NCI-H2227 (cell line): ENCODE measurements around the gene DPF3.

Source experiments
- DNase-seq: peaks from one replicate; lab custom pipeline; 2025; ENCODE audit not compliant: unreplicated experiment; lab: John Stamatoyannopoulos, UW

The DPF3 gene

DNA sequence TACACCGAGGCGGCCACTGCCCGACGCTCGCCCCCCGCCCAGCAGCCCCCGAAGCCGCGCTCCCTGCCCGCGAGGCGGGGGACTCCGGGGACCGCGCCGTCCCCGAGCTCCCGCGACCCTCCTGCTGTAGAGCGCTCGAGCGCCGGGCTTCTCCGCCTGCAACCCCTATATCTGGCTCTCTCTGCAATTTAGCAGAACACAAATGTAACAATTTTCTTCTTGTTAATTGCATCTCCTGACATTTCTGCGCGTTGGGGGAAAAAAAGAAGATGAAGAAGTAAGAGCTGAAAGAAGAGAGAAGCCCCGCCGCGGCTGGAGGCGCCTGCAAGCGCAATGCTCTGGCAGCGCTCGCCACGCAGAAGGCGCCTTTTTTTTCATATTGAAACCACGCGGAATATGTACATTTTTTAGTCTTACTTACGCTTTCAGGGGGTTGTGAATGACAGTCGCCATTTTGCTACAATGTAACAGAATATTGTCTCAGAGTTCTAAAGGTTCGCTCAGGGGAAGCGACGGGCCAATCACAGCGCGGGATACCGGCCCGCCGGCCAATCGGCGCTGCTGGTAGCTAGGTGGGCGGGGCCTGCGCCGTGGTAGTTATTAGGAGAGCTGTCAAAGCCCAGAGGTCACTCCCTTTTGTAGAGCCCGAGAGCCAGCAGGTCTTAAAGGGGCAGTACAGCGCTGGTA, at the start of gene DPF3:
DPF3 (minus strand) TSS at position 466 of the 687 bp plus-strand sequence; CDS start at position 453, 13 bp downstream.
- DNase-seq = peak; percentile 90

DNA sequence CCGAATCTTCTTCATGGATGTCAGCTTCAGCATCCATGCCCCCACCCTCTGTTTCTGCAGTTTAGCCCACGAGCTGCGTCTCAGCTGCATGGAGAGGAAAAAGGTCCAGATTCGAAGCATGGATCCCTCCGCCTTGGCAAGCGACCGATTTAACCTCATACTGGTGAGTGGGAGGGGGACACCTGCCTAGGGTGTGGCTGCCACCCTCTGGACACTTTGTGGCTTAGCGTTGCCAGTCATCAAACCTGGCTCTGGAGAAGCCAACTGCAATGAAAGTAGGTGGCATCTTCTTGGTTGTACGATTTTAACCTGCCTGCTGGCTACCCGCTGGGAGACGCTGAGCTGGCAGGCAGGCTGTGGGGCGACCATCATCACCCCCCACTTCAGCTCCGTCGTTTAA, 49.0 kb upstream of the DPF3 start:
- no peak for DNase-seq

DNA sequence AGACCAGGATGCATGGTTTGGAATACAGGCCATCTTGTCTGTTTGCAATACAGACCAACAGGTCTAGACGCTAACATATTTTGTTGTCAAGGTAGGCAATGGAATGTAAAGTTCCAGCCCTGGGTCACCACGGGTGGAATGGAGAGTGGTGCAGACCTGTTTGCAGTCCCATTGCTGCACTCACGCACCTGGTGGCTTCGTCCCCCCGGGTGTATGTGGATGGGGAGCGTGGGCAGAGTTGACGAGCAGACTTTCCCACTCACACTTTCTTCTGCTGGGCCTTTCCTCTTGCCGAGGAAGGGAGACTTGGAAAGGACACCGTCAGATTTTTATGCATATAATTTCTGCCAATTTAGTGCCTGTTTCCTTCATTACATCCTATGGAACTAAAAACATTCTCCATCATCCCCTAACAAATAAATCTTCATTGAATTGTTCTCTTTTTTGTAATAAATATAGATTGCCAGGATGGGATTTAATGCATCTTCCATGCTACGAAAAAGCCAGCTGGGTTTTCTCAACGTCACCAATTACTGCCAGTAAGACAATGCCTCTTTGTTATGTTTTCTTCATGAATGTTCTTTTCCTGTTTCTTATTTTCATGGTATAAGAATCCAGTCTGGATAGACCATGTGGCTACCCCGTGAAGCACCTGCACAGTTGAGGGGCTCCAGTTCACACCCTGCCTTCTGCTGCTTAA, 47.5 kb upstream of the DPF3 start:
- DNase-seq = no peak

DNA sequence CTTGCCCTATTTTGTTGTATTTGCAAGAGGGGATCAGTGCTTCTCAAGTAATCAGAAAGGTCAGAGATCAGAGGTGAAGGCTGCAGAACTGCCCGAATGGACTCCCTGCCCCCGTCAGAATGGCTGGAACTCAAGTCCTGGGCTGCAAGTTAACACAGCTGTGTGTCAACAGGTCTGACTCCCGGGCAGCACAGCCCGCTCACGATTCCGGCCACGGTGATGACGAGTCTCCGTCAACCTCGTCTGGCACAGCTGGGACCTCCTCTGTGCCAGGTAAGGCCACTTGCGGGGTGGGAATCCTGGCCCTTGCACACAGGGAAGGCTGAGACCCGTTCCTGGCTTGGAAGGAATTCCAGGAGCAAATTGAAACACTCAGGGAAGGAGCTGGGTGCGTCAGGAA, 45.7 kb upstream of the DPF3 start:
- DNase-seq = no peak

DNA sequence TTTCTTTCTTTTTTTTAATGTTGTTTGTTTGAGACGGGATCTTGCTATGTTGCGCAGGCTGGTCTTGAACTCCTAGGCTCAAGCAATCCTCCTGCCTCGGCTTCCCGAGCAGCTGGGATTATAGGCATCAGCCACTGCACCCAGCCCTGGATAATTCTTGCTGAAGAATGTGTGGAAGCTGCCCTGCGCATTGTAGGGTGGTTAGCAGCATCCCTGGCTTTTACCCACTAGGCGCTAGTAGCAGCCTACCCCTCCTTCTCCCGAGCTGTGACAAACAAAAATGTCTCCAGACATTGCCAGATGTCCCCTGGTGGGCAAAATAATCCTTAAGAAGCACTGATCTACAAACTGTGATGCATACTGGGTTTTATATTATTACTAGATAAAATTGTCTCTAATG, 39.0 kb upstream of the DPF3 start:
- no peak for DNase-seq

DNA sequence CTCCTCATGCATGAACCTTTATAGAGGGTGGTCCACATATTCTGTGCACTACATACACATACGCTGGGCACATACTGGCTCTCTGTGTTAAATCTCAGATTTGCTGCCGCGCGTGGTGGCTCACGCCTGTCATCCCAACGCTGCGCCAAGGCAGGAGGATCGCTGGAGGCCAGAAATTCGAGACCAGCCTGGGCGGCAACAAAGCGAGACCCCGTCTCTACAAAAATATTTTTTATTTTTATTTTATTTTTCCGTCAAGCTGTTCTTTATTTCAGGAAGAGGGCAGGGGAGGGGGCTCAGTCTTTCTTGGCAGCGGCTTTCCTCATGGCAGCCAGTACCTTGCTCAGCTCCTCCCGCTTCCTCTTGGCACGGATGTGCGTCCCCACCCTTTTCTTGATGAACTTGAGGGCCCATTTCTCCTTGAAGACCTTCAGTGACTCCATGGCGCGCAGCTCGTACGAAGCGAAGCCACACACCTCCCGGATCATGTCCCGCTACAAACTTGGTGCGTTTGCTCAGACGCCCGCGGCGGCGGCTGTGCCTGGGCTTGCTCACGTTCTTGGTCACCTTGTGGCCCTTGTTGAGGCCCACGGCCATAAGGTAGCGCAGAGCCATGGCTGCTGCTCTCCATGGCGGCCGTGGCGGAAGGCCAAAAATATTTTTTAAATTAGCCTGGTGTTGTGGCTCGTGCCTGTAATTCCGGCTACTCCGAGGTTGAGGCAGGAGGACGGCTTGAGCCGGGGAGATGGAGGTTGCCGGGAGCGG, 35.6 kb upstream of the DPF3 start:
- DNase-seq = no peak

DNA sequence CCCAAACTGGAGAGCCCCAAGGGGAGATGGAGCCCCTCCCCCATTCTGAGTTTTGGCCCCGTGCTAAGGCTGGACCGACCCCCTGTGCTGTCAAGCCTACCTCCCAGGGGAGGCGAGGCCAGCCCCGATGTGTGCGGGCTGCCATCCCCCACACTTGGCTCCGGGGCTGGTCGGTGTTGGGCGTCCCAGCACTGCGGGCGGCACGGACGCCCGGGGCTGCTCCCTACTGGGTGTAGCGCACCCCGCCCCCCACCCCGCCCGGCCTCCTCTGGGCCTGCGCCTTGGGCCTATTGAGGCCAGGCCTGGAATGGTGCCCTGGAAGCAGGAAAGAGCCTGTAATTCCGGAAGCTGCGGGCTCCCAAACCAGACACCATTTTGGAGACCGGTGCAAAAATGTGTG, 35.0 kb upstream of the DPF3 start:
- no peak for DNase-seq

DNA sequence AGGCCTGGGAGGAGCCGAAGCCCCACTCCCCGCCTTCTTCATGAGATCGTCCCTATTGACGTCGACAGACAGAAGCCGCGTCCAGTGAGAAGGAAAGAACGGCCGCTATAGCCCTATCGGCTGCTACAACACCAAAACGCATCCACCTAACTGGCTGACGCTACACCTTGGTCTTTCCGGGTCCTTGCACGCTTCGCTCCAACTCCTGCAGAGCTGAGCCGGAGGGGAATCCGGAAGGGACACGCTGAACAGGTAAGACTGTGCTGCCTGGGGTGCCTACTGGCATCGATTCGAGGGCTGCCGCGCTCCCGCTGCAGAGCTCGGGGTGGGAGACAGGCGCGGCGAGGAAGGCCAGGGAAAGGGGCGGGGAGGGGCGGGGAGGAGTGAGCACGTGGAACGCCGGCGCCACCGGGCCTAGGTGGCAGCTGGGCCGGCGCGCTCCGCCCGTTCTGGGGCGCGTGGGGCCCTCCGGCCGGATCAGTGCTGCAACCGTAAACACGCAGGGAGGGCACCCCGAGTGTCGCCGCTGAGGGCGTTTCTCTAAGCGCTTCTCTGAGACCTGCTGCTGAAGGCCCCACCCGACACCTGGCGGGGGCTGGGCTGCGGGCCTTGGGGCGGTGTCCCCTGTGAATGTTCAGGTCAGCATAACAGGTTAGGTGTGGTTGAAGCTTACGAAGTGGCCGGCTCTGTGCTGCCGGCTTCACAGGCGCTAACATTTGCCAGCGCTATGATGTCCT, 32.6 kb upstream of the DPF3 start, which contains the start of gene DCAF4:
DCAF4 (plus strand) TSS at position 173 of the 737 bp plus-strand sequence. CDS start 11,515 bp downstream, outside the sequence.
- DNase-seq = peak; percentile 97

DNA sequence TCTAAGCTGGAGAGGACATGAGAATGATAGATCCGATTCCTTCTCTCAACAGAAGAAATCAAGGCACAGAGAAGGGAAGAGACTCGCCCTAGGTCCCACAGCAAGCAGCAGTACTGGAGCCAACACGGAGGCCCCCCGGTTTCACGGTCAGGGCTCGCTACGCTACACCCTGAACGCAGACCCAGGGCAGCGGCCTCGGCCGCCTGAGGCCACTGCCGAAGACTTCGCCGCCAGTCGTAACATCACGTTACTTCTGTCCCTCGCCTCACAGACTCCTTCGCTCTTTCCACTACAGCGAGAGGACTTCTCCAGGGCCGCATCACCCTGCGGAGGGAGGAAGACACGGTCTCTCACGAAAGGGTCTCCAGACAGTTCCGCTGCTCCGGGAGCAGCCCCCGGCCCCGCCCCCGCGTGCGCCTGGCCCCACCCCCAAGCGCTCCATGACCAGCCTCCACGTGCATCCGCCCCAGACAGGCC, 32.0 kb upstream of the DPF3 start:
- no peak for DNase-seq

DNA sequence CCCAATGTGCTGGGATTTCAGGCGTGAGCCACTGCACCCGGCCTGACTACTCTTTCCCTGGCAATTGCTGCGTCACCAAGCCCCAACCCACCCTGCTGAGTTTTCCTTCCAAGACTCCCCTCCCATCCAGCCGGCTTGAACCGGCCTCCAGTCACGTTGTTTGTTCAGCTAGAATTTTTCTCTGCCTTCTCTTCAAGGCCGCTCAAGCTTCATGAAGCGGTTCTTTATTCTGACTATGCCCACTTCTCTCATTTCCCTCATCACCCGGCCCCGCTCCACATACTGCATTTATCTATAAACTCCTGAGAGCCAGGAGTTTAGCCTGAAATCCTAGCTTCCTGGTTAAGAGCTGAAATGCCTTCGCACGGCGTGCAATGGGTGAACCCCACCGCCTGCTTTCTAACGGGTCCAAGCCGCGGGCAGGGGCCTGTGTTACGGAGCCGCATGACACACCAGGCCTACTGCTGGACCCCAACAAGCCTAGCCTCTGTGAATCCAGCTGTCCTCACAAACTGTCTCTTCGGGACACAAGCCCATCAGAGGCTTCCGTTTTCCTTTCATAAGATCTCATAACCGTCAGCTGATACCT, 31.4 kb upstream of the DPF3 start:
- no peak for DNase-seq

DNA sequence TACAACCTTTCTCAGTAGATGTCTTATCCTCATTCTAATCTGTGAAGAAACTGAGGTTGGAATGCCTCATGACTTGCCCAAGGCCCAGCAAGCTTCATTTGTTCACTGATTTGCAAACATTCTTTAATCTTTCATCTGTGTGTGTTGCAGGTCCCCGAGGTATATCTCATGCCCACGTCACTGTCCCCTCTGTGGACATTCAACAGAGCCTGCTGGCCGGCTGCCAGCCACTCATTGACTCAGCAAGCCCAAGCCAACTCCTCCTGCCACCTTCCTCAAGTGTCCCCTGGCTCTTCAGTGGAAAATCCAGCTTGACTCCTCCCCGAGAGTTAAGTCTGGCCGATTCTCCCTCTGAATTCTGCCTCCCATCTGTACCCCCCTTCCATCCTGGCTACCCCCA, 30.4 kb upstream of the DPF3 start:
- DNase-seq = no peak

DNA sequence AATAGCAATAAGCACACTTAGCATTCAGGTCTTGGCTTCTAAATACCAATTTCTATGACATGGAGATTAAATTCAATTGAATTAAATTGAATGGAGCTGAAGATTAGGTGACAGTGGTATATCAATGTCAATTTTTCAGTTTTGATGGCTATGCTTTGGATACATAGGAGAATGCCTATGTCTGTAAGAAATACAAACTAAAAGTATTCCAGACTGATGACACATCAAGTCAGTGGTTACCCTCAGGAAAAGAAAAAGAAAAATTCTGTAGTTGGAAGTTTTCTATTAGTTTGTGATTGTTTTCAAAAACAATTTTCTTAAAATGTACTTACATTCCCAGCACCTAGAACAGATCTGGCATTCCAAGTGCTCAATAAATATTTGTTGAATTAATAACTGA, 27.5 kb upstream of the DPF3 start:
- DNase-seq = no peak

DNA sequence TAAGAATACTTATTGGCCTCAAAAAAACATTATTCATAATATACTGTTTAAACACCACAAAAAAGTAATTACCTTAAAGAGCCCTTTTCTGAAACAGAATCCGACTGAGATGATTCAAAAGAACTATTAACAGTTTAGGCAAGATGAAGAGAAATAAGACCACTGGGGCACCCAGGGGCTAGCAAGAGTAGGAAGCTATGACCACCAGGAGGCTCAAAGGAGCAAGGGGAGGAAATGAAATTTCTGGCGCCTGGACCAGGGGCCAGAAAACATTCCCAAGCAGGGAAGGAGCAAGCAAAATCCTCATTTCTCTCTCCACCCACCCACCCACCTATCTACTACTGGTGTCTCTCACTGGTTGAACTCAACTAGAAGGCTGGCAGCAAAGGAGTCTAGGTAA, 26.1 kb upstream of the DPF3 start:
- no peak for DNase-seq

DNA sequence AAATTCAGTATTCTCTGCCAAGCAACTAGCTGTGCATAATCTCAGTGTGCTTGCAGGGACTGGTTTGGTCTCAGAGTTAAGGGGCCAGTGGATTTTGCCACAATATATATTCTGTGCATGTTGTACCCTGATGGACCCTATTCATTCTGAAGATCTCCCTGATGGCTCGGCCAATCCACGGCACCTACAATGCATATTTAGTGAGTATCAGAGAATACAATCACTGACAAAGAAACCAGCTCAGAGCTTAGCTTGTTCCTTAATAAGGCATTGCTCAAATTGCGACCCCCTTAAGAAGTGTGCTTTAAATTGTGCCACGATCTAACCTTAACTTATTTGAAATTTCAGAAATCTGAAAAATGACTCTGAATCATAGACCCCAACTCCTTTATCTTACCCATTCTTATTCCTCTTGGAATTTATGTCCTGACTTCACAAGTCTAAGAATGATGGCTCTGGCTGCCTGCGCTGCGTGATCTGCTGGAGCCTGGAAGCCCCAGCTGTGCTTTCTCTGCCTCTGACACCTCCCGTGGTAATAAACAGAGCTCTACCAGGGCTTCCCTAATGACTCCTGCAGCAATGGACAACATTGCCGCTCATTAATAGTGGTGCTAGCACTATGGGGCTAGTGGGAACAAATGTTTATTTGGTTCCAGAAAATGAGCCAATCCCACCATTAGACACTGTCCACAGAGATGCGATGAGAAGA, 23.3 kb upstream of the DPF3 start:
- DNase-seq = peak; percentile 8

DNA sequence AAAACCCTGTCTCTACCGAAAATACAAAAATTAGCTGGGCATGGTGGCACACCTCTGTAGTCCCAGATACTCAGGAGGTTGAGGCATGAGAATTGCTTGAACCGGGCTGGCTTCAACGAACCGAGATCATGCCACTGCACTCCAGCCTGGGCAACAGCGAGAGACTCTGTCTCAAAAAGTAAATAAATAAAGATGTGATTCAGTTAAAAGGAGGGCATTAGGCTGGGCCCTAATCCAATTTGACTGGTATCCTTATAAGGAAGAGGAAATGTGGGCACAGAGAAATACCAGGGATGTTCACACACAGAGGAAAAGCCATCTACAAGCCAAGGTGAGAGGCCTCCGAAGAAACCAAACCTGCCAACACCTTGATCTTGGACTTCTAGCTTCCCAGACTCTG, 22.3 kb upstream of the DPF3 start:
- no peak for DNase-seq

DNA sequence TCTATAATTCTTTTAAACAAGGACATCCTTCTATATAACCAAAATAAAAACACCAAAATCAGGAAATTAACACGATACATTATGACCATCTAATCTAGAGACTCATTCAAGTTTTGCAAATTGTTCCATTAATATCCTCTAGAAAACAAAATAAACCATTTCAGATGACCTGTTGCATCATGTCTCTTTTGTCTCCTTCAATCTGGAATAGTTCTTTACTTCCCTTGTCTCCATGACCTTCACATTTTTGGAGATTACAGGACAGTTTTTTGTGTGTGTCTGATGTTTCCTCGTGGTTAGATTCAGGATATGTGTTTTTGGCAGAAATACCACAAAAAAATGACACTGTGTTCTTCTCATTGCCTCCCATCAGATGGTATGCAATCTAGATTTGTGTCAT, 19.9 kb upstream of the DPF3 start:
- DNase-seq = no peak

DNA sequence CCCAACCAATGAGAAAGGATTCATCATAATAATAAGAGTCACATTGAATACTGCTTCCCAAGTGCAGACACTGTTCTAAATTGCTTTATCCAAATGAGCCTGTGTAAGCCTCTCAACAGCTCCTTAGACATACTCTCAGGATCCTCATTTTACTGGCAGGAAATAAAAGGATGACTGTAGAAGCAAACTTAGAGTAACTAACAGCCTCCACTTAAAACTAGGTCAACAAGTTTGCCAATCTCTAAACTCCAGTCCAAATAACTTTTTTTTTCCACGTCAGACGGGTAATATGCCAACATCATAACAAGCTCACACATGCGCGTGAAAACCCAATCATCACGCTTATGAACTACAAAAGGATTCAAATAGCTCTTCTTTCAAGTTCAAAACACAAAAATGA, 15.3 kb upstream of the DPF3 start:
- DNase-seq = no peak

DNA sequence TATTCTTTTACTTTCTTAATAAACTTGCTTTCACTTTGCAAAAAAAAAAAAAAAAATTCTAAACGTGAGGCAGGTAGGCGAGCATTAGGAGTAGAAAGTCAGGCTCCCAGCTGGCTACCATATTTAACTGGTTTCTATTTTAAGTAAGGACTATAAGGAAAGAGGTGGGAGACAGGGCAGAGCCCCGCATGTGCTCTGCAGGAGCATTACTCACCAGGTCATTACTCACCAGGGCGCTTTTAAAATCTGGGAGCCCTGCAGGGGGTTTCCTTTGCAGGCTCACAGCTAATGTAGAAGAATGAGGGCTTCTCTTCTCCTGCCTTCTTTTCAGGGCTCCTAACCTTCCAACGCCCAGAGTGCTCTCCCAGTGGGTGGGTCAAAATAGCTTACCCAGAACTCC, 14.0 kb upstream of the DPF3 start:
- DNase-seq = no peak

DNA sequence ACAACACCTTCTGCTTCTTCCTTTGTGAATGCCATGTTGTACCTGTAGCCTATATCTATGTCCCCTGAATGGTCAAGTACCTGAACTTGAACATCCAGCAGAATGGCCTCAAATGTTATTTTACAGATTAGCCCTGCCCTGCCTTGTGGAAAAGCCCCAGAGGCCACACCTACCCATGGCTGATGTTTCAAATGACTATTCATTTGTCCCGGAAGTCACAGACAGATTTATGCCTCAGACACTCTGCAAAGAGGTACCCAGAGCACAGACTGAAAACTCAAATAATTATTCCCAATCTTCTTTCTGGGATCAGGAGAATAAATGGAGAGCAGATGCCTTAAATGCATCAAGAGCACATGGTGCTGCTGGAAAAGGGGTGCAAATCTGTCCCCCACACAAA, 13.0 kb upstream of the DPF3 start:
- DNase-seq = no peak

DNA sequence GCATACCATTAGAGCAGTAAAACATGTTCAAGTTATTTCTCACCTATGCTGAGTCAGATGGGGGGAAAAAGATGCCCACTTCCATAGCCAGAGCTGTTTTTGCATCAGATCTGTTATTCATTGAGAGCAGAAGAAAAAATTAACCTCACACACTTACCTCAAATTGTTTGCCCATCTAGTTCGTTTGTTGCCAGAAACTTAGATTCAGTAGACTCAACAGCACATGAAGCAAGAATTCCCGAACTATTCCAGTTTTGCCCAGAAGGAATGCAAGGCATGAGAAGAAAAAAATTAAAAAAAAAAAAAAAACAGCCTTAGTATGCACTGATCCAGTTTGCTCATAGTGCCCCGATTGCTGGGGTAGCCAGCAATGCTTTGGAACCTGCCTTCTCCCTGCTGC, 12.4 kb upstream of the DPF3 start:
- DNase-seq = no peak
